NB4 (cell line): ENCODE data around the gene NCK2.
A peak's percentile ranks its signal among the peaks of the same experiment; 100 is the strongest.

ENCODE experiments used
- DNase-seq: peaks from one replicate; pipeline ENCODE4 v3.0.0; 2010; ENCODE audit warnings: low read depth
- H3K4me3 ChIP-seq: one replicate; pipeline ENCODE4 v1.5.1; 2011; ENCODE audit warnings: mild to moderate bottlenecking, low read depth, low read length, moderate library complexity
- CTCF ChIP-seq: IDR thresholded peaks from one replicate; pipeline ENCODE4 v1.5.1; 2012; ENCODE audit warnings: low read depth, low read length
- MAX ChIP-seq: IDR thresholded peaks from 2 replicates; pipeline ENCODE4 v1.6.1; 2011; ENCODE audit warnings: low read depth, low read length
- MYC ChIP-seq: IDR thresholded peaks from 2 replicates; pipeline ENCODE4 v1.6.1; 2011; ENCODE audit warnings: low read depth, low read length
- POLR2A ChIP-seq: IDR thresholded peaks from 2 replicates; pipeline ENCODE4 v1.6.1; 2011; ENCODE audit warnings: mild to moderate bottlenecking; ENCODE audit not compliant: insufficient read length; ENCODE audit errors: extremely low read depth

Gene NCK2

GRCh38 chr2:105904938-105905337 is 160.2 kb downstream of the NCK2 start:
- no peak overlapping the region for H3K4me3 ChIP-seq
- DNase-seq: no peak
- TF ChIP-seq MYC (no peak), POLR2A (no peak), MAX (no peak), CTCF (no peak)

- H3K4me3 ChIP-seq: no peak overlapping the region
- DNase-seq: no peak
- TF ChIP-seq CTCF: no peak
- TF ChIP-seq MYC: no peak
- no peak for TF ChIP-seq MAX
- no peak for TF ChIP-seq POLR2A
These were observed 161.8 kb downstream of the NCK2 start for GRCh38 chr2:105906481-105906880.

- DNase-seq: no peak
- no peak overlapping the region for H3K4me3 ChIP-seq
- TF ChIP-seq MAX (no peak), CTCF (no peak), POLR2A (no peak), MYC (no peak)
These were observed 162.5 kb downstream of the NCK2 start for GRCh38 chr2:105907184-105907583.

- TF ChIP-seq POLR2A (no peak), CTCF (no peak), MYC (no peak), MAX (no peak)
- peak; percentile 34 for DNase-seq
- no peak overlapping the region for H3K4me3 ChIP-seq
These were observed 164.5 kb downstream of the NCK2 start for GRCh38 chr2:105909215-105909614.

- peak; percentile 18 for DNase-seq
- TF ChIP-seq MAX (no peak), POLR2A (no peak), CTCF (no peak), MYC (no peak)
- H3K4me3 ChIP-seq: no peak overlapping the region
These were observed 166.0 kb downstream of the NCK2 start for GRCh38 chr2:105910497-105911238.

- TF ChIP-seq MYC (no peak), POLR2A (no peak), CTCF (no peak), MAX (no peak)
- H3K4me3 ChIP-seq: no peak overlapping the region
- DNase-seq: no peak
These were observed 166.7 kb downstream of the NCK2 start for GRCh38 chr2:105911425-105911824.
